ENCODE results near the gene PLTP. TPM values are rescaled to one million over a fixed set of nuclear protein-coding genes. Genes with fewer than 3 reads are reported as not detected.

PLTP gene
- total RNA-seq, 1 donor from 2014 or later = 58.1 TPM

DNA sequence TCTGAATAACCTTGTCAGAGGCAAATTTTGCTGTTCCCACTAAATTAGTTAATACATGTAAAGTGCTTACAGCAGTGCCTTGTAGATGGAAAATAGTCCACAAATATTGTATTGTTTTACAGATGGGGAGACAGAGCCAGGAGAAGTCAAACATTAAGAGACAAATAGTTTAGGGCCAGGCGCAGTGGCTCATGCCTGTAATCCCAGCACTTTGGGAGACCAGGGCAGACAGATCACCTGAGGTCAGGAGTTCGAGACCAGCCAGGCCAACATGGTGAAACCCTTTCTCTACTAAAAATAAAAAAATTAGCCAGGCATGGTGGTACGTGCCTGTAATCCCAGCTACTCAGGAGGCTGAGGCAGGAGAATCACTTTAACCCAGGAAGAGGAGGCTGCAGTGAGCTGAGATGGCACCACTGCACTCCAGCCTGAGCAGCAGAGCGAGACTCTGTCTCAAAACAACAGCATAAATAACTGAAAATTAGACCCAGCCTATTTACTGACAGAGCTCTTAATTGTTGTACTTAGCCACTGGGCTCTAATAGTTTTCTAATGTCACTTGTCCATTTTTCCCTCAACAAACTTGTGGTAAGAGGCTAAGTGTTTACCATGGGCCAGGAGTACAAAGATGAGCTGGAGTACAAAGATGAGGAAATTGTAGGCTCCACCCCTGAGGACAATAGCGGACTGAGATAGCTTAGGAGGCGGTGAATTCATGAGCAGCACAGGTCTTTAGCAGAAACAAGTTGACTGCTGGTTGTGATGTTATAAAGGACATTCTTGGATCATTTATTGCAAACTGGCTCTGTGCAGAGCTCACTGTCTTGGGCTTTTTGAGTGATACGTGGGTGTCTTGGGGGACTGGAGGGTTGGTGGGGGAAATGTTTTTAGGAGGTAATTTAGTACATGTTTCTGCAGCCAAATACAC, 48.1 kb downstream of the PLTP start:
- no peaks in the 10 kb centered on the region for H3K9me3 Mint-ChIP-seq

DNA sequence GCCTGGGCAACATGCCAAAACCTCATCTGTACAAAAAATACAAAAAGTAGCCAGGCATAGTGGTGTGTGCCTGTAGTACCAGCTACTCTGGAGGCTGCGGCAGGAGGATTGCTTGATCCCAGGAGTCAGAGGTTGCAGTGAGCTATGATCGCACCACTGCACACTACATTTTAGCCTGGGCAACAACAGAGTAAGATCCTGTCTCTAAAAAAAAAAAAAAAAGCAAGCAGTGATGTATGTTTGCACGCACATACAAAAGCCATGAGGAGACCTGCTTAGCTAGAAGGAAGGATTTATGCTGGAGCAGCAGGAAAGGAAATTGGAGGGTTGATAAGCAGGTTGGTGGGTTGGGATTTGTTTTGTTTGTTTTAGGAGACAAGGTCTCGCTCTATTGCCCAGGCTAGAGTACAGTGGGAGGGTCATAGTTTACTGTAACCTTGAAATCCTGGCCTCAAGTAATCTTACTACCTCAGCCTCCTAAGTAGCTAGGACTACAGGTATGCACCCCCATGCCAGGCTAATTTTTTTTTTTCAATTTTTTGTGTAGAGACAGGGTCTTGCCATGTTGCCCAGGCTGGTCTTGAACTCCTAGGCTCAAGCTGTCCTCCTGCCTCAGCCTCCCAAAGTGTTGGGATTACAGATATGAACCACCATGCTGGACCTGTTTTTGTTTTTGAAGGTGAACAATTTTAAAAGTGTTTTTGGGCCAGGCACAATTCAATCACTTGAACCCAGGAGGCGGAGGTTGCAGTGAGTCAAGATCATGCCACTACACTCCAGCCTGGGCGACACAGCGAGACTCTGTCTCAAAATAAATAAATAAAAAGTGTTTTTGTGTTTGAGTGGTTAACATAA, 50.5 kb downstream of the PLTP start:
- peak overlapping the region; percentile 43 for H3K27ac Mint-ChIP-seq
- DNase-seq (ENCODE audit: low spot score in 2 of 2, unreplicated experiment in 2 of 2) = no peak
- H3K36me3 Mint-ChIP-seq = no peaks in the 10 kb centered on the region
- peaks cover 28% of the 10 kb centered on the region for H3K4me1 Mint-ChIP-seq
- H3K4me3 Mint-ChIP-seq = no peak overlapping the region
- TF ChIP-seq, protein P1, sequence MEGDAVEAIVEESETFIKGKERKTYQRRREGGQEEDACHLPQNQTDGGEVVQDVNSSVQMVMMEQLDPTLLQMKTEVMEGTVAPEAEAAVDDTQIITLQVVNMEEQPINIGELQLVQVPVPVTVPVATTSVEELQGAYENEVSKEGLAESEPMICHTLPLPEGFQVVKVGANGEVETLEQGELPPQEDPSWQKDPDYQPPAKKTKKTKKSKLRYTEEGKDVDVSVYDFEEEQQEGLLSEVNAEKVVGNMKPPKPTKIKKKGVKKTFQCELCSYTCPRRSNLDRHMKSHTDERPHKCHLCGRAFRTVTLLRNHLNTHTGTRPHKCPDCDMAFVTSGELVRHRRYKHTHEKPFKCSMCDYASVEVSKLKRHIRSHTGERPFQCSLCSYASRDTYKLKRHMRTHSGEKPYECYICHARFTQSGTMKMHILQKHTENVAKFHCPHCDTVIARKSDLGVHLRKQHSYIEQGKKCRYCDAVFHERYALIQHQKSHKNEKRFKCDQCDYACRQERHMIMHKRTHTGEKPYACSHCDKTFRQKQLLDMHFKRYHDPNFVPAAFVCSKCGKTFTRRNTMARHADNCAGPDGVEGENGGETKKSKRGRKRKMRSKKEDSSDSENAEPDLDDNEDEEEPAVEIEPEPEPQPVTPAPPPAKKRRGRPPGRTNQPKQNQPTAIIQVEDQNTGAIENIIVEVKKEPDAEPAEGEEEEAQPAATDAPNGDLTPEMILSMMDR (IDR thresholded peaks at IDR 0.05; ENCODE audit: unreplicated experiment) = no peak
- no peaks in the 10 kb centered on the region for H3K27me3 Mint-ChIP-seq (ENCODE audit: low read depth)
- H3K9me3 Mint-ChIP-seq = no peaks in the 10 kb centered on the region

More for the DNA sequence above, 48.1 kb downstream of the PLTP start:
- DNase-seq (ENCODE audit: low spot score in 2 of 2, unreplicated experiment in 2 of 2) = no peak
- TF ChIP-seq, protein P1 (IDR thresholded peaks at IDR 0.05; ENCODE audit: unreplicated experiment) = no peak
- Mint-ChIP-seq H3K4me3 (no peak overlapping the region), H3K4me1 (peaks cover 10% of the 10 kb centered on the region), H3K36me3 (no peaks in the 10 kb centered on the region), H3K27me3 (ENCODE audit: low read depth) (no peaks in the 10 kb centered on the region), H3K27ac (no peak overlapping the region)

DNA sequence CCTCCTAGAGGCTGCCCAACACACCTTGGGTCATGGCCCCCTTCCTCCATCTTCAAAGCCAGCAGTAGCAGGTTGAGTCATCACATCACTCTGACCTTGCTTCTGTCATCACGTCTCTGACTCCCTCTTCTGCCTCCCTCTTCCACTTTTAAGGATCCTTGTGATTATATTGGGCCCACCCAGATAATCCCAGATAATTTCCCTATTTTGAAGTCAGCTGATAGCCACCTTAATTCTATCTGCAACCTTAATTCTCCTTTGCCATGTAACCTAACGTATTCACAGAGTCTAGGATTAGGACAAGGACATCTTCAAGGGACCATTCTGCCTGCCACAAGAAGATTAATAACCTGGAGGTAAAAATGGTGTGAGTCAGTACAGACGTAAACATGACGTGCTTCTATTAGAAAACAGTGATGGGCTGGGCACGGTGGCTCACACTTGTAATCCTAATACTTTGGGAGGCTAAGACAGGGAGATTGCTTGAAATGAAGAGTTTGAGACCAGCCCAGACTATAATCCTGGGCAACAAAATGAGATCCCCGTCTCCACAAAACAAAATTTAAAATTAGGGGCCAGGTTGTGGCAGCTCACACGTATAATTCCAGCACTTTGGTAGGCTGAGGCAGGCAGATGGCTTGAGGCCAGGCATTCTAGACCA, 51.3 kb downstream of the PLTP start:
- peaks cover 34% of the 10 kb centered on the region for H3K4me1 Mint-ChIP-seq
- no peak overlapping the region for H3K27ac Mint-ChIP-seq
- H3K4me3 Mint-ChIP-seq = no peak overlapping the region
- TF ChIP-seq, protein P1 (IDR thresholded peaks at IDR 0.05; ENCODE audit: unreplicated experiment) = no peak
- DNase-seq (ENCODE audit: low spot score in 2 of 2, unreplicated experiment in 2 of 2) = no peak
- no peaks in the 10 kb centered on the region for H3K27me3 Mint-ChIP-seq (ENCODE audit: low read depth)
- no peaks in the 10 kb centered on the region for H3K9me3 Mint-ChIP-seq
- H3K36me3 Mint-ChIP-seq = no peaks in the 10 kb centered on the region

DNA sequence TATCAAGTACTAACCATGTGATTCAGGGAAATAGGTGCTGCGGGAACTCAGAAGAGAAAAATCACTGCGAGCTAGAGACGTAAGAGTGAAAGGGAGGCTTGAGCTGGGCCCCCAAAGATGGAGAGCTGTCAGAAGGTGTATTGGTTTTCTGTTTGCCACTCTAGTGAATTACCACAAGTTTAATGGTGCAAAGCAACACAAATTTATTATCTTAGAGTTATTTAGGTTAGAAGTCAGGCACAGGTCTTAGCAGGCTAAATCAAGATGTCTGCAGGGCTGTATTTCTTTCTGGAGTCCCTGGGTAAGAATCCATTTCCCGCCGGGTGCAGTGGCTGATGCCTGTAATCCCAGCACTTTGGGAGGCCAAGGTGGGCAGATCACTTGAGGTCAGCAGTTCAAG, 52.0 kb downstream of the PLTP start:
- H3K27me3 Mint-ChIP-seq (ENCODE audit: low read depth) = no peaks in the 10 kb centered on the region
- peaks cover 34% of the 10 kb centered on the region for H3K4me1 Mint-ChIP-seq
- TF ChIP-seq, protein P1 (IDR thresholded peaks at IDR 0.05; ENCODE audit: unreplicated experiment) = no peak
- H3K4me3 Mint-ChIP-seq = no peak overlapping the region
- H3K9me3 Mint-ChIP-seq = no peaks in the 10 kb centered on the region
- no peak for DNase-seq (ENCODE audit: low spot score in 2 of 2, unreplicated experiment in 2 of 2)
- H3K36me3 Mint-ChIP-seq = no peaks in the 10 kb centered on the region
- no peak overlapping the region for H3K27ac Mint-ChIP-seq

DNA sequence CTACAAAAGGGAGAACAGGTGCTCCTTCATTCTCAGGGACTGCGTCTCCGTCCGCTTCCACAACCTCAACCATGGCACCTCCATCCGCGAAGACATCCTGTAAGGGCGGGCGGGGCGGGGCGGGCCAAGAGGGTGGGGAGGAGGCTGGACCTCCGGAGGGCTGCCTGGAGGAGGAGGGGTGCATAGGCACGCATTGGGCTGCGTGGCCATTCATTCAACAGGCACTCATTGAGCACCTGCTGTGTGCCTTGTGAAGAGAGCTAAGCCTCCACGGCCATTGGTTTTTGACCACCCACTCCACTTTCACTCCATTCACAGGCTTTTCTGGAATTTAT, 54.1 kb downstream of the PLTP start:
- H3K27ac Mint-ChIP-seq = peak overlapping the region; percentile 88
- no peaks in the 10 kb centered on the region for H3K27me3 Mint-ChIP-seq (ENCODE audit: low read depth)
- no peaks in the 10 kb centered on the region for H3K9me3 Mint-ChIP-seq
- peaks cover 34% of the 10 kb centered on the region for H3K4me1 Mint-ChIP-seq
- DNase-seq (ENCODE audit: low spot score in 2 of 2, unreplicated experiment in 2 of 2) = no peak
- H3K36me3 Mint-ChIP-seq = peaks cover 2% of the 10 kb centered on the region
- peak overlapping the region; percentile 93 for H3K4me3 Mint-ChIP-seq
- TF ChIP-seq, protein P1 (IDR thresholded peaks at IDR 0.05; ENCODE audit: unreplicated experiment) = no peak

All from mesothelial cell of epicardium (in vitro differentiated cells).